ENCODE results near the gene PC.
"Not testable (repeated sequence)": the region's sequence is repeated elsewhere in the genome, so short reads cannot be mapped to it uniquely, and the experiment has no call there.

PC gene

GRCh38 chr11:66818231-66818955, 139.8 kb downstream of the PC start:
- Histone ChIP-seq H3K36me3 (ENCODE audit: control insufficient read depth in 1 of 2, insufficient read depth in 2 of 2, low read length in 2 of 2) (no peaks in the 10 kb centered on the region), H3K27ac (ENCODE audit: low read length) (no peak overlapping the region), H3K27me3 (ENCODE audit: low read depth, low read length) (no peaks in the 10 kb centered on the region), H3K9me3 (ENCODE audit: control insufficient read depth in 1 of 2, low read length in 2 of 2) (no peaks in the 10 kb centered on the region), H3K4me3 (ENCODE audit: low read depth in 1 of 2, low read length in 2 of 2) (no peak overlapping the region), H3K4me1 (ENCODE audit: control insufficient read depth in 1 of 2, insufficient read depth in 2 of 2, low read length in 2 of 2) (no peaks in the 10 kb centered on the region)

GRCh38 chr11:66815646-66816045, 142.5 kb downstream of the PC start:
- peaks cover 0 to 3% of the 10 kb centered on the region in 2 donors for H3K36me3 ChIP-seq (ENCODE audit: control insufficient read depth in 1 of 2, insufficient read depth in 2 of 2, low read length in 2 of 2)
- H3K27ac ChIP-seq (ENCODE audit: low read length) = no peak overlapping the region
- H3K4me1 ChIP-seq (ENCODE audit: control insufficient read depth in 1 of 2, insufficient read depth in 2 of 2, low read length in 2 of 2) = no peaks in the 10 kb centered on the region
- no peak overlapping the region for H3K4me3 ChIP-seq (ENCODE audit: low read depth in 1 of 2, low read length in 2 of 2)
- no peaks in the 10 kb centered on the region for H3K9me3 ChIP-seq (ENCODE audit: control insufficient read depth in 1 of 2, low read length in 2 of 2)
- H3K27me3 ChIP-seq (ENCODE audit: low read depth, low read length) = no peaks in the 10 kb centered on the region

GRCh38 chr11:66814678-66815077, 143.5 kb downstream of the PC start:
- Histone ChIP-seq H3K36me3 (ENCODE audit: control insufficient read depth in 1 of 2, insufficient read depth in 2 of 2, low read length in 2 of 2) (peaks cover 0 to 3% of the 10 kb centered on the region in 2 donors), H3K4me3 (ENCODE audit: low read depth in 1 of 2, low read length in 2 of 2) (no peak overlapping the region), H3K4me1 (ENCODE audit: control insufficient read depth in 1 of 2, insufficient read depth in 2 of 2, low read length in 2 of 2) (no peaks in the 10 kb centered on the region), H3K27ac (ENCODE audit: low read length) (no peak overlapping the region), H3K27me3 (ENCODE audit: low read depth, low read length) (no peaks in the 10 kb centered on the region), H3K9me3 (ENCODE audit: control insufficient read depth in 1 of 2, low read length in 2 of 2) (no peaks in the 10 kb centered on the region)

- no peak overlapping the region for H3K27ac ChIP-seq (ENCODE audit: low read length)
- H3K4me3 ChIP-seq (ENCODE audit: low read depth in 1 of 2, low read length in 2 of 2) = no peak overlapping the region
- H3K4me1 ChIP-seq (ENCODE audit: control insufficient read depth in 1 of 2, insufficient read depth in 2 of 2, low read length in 2 of 2) = no peaks in the 10 kb centered on the region
- H3K27me3 ChIP-seq (ENCODE audit: low read depth, low read length) = no peaks in the 10 kb centered on the region
- H3K9me3 ChIP-seq (ENCODE audit: control insufficient read depth in 1 of 2, low read length in 2 of 2) = no peaks in the 10 kb centered on the region
- H3K36me3 ChIP-seq (ENCODE audit: control insufficient read depth in 1 of 2, insufficient read depth in 2 of 2, low read length in 2 of 2) = peaks cover 3% of the 10 kb centered on the region in 2 donors
Measured at GRCh38 chr11:66810576-66811185, 147.5 kb downstream of the PC start.

- Histone ChIP-seq H3K27me3 (ENCODE audit: low read depth, low read length) (no peaks in the 10 kb centered on the region), H3K4me1 (ENCODE audit: control insufficient read depth in 1 of 2, insufficient read depth in 2 of 2, low read length in 2 of 2) (no peaks in the 10 kb centered on the region), H3K4me3 (ENCODE audit: low read depth in 1 of 2, low read length in 2 of 2) (no peak overlapping the region)
Measured at GRCh38 chr11:66809592-66809991, 148.6 kb downstream of the PC start.

GRCh38 chr11:66800720-66801428, 157.3 kb downstream of the PC start:
- no peak overlapping the region for H3K4me3 ChIP-seq (ENCODE audit: low read depth in 1 of 2, low read length in 2 of 2)

More at GRCh38 chr11:66809592-66809991, 148.6 kb downstream of the PC start:
- Histone ChIP-seq H3K9me3 (ENCODE audit: control insufficient read depth in 1 of 2, low read length in 2 of 2) (no peaks in the 10 kb centered on the region), H3K27ac (ENCODE audit: low read length) (no peak overlapping the region), H3K36me3 (ENCODE audit: control insufficient read depth in 1 of 2, insufficient read depth in 2 of 2, low read length in 2 of 2) (peaks cover 3% of the 10 kb centered on the region in 2 donors)

GRCh38 chr11:66799815-66800214, 158.4 kb downstream of the PC start:
- H3K36me3 ChIP-seq (ENCODE audit: control insufficient read depth in 1 of 2, insufficient read depth in 2 of 2, low read length in 2 of 2); H3K27ac ChIP-seq (ENCODE audit: low read length); H3K4me1 ChIP-seq (ENCODE audit: control insufficient read depth in 1 of 2, insufficient read depth in 2 of 2, low read length in 2 of 2); H3K4me3 ChIP-seq (ENCODE audit: low read depth in 1 of 2, low read length in 2 of 2); H3K27me3 ChIP-seq (ENCODE audit: low read depth, low read length); H3K9me3 ChIP-seq (ENCODE audit: control insufficient read depth in 1 of 2, low read length in 2 of 2): not testable (repeated sequence)

More at GRCh38 chr11:66800720-66801428, 157.3 kb downstream of the PC start:
- Histone ChIP-seq H3K27ac (ENCODE audit: low read length) (no peak overlapping the region), H3K36me3 (ENCODE audit: control insufficient read depth in 1 of 2, insufficient read depth in 2 of 2, low read length in 2 of 2) (peaks cover 0 to 4% of the 10 kb centered on the region in 2 donors), H3K27me3 (ENCODE audit: low read depth, low read length) (no peaks in the 10 kb centered on the region), H3K9me3 (ENCODE audit: control insufficient read depth in 1 of 2, low read length in 2 of 2) (no peaks in the 10 kb centered on the region), H3K4me1 (ENCODE audit: control insufficient read depth in 1 of 2, insufficient read depth in 2 of 2, low read length in 2 of 2) (no peaks in the 10 kb centered on the region)

Measured in muscle layer of duodenum (tissue), 2 donors.